C4-2B (cell line): ENCODE data around the gene PDE8B.

Experiments used
- ZFX ChIP-seq: fragments of 450-650 bp; IDR thresholded peaks from 2 replicates; pipeline ENCODE4 v1.6.1; 2017
- TF ChIP-seq, protein P1 (sequence below): fragments of 450-650 bp; conservative IDR thresholded peaks from 2 replicates; pipeline ENCODE4 v1.5.1; 2017; ENCODE audit warnings: mild to moderate bottlenecking

DNA sequence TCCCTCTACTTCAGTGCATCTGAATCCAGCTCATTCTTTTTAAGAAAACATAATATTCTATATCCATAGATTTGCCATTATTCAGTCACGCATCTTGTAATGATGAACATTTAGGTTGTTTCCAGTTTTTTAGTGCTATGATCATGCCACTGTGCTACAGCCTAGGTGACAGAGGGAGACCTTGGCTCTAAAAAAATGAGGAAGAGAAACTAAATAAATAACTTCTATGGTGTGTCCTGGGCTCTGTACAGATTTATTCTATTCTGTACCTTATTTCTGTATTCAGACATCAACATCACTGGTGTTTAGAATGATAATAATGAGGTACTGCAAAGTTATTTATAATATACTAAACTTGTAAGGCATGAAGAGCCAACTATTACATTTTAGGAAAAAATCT is 45.9 kb downstream of the PDE8B start:
- TF ChIP-seq, protein P1, sequence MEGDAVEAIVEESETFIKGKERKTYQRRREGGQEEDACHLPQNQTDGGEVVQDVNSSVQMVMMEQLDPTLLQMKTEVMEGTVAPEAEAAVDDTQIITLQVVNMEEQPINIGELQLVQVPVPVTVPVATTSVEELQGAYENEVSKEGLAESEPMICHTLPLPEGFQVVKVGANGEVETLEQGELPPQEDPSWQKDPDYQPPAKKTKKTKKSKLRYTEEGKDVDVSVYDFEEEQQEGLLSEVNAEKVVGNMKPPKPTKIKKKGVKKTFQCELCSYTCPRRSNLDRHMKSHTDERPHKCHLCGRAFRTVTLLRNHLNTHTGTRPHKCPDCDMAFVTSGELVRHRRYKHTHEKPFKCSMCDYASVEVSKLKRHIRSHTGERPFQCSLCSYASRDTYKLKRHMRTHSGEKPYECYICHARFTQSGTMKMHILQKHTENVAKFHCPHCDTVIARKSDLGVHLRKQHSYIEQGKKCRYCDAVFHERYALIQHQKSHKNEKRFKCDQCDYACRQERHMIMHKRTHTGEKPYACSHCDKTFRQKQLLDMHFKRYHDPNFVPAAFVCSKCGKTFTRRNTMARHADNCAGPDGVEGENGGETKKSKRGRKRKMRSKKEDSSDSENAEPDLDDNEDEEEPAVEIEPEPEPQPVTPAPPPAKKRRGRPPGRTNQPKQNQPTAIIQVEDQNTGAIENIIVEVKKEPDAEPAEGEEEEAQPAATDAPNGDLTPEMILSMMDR: no peak
- no peak for TF ChIP-seq ZFX
